Measurements from ENCODE around the gene SUMF2. TPM values are rescaled to one million over a fixed set of nuclear protein-coding genes. Genes with fewer than 3 reads are reported as not detected.
"Not testable (repeated sequence)": the region's sequence is repeated elsewhere in the genome, so short reads cannot be mapped to it uniquely, and the experiment has no call there.

The SUMF2 gene
- polyA plus RNA-seq, 12 donors, result 39.8 to 715 (median 55.6) TPM

DNA sequence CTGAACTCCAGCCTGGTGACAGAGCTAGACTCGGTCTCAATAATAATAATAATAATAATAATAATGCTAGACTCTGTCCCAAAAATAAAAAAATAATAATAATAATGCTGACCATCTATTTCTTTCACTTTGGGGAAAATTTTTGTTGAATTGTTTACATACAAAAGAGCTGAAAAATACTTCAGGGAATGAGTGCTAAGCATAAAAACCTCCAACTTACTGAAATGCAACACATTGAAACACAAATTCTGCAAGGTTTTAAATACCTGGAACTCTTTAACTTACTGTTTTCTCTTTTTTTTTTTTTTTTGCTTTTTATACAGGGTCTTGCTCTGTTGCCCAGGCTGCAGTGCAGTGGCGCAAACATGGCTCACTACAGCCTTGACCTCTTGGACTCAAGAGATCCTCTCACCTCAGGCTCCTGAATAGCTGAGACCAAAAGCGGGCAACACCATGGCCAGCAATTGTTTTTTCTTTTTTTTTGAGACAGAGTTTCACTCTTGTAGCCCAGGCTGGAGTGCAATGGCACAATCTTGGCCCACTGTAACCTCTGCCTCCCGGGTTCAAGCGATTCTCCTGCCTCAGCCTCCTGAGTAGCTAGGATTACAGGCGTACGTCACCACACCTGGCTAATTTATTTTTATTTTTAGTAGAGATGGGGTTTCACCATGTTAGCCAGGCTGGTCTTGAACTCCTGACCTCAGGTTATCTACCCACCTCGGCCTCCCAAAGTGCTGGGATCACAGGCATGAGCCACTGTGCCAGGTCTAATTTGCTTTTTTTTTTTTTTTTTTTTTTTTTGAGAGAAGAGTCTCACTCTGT lies 34.3 kb downstream of the SUMF2 start:
- DNase-seq, result not testable (repeated sequence)

DNA sequence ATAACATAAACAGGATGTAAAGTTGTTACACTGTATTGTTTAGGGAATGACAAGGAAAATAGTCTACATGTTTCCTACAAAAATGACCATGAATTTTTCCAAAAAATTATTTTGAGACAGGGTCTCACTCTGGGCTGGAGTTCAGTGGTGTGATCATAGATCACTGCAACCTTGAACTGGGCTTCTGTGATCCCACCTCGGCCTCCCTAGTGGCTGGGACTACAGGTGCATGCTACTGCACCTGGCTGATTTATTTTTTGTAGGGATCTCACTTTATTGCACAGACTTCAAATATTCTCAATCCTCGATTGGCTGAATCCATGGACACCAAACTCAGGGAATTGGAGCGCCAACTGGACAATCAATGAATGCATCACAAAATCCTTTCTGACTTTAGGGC lies 35.6 kb downstream of the SUMF2 start:
- no peak for DNase-seq

DNA sequence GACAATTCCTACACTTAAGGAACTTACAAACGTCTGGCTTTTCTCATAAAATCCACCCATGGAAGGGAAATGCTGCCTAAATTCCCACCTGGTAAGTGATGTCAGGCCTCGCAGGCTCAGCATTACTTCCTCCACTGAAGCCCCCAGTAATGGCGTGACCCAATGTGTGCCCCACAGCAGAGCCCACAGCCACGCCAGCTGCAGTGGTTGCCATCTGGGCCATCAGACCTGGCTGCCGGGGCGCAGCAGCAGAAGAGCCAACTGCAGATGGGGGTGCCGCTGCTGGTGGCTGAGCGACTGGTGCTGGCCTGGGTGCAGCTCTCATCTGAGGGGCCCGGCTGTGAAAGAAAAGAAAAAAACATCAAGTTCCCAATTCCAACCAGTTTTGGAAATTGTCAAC lies 40.1 kb downstream of the SUMF2 start:
- DNase-seq, result not testable (repeated sequence)

DNA sequence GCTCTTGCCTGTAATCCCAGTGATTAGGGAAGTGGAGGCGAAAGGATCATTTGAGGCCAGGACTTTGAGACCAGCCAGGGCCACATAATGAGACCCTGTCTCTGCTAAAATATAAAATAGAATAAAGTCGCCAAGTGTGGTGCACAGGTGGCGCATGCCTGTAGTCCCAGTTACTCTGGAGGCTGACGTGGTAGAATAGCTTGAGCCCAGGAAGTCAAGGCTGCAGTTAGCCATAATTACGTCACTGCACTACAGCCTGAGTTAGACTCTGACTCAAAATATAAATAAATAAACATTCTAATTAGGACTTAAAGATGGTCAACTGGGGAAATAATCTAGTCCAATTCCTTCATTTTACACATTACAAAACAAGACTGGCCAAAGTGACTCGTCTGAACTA lies 41.4 kb downstream of the SUMF2 start:
- peak; percentile 22 for DNase-seq

DNA sequence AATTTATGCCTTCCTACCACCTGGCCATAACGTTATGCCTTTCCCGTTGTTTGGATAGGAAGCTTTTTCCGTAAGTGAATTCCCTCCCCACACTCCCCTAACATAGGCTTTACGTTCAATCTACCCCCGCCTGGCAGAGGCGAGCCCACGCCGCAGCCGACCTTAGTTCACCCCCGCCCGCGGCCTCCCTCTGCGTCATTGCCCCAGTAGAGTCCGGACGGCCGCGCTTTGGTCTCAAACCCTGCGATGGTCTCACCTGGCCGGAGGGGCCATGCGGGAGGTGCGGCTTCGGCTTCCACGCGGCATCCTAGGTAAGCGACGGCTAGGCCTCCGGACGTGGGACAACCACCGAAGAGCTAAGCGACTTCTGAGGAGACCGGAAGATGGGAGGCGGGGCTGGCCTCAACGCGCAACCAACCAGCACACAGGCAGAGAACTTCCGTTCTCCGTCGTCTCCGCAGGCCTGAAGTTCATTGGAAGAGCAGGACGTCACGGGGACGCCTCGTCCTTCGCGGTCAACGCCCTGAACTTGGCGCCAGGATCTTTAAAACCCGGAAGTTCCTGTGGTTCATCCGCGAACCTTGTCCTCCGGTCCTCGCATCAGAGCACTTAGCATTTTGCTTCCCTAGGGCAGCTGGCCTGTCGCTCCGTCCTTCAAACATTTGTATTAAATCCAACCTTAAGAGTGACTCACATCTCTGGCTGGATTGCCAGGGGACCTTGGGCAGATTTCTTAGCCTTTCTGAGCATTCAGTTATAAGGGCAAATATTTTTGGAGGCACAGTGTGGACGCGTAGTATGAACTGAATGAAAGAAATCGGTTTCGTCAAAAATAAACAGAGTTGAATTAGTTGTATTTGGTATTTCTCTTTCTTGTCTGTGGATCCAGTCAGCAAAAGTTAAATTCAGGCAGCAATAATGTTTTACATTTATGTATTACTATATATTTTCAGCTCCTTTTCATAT lies 42.3 kb downstream of the SUMF2 start, which contains the start of gene CHCHD2:
Gene CHCHD2, minus strand, starts transcription at position 369 of the 966 bp plus-strand sequence. Its CDS starts 63 bp downstream, at position 306.
- peak; percentile 99 for DNase-seq

DNA sequence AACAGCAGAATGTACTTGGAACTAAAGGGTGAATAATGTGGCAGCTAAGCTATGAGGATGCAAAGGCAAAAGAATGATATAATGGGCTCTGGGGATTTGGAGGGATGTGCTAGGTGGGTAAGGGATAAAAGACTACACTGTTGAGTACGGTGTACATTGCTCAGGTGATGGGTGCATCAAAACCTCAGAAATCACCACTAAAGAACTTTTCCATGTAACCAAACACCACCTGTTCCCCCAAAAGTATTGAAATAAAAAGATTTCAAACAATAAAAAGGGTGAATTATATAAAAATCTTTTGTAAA lies 43.8 kb downstream of the SUMF2 start:
- DNase-seq, result no peak

DNA sequence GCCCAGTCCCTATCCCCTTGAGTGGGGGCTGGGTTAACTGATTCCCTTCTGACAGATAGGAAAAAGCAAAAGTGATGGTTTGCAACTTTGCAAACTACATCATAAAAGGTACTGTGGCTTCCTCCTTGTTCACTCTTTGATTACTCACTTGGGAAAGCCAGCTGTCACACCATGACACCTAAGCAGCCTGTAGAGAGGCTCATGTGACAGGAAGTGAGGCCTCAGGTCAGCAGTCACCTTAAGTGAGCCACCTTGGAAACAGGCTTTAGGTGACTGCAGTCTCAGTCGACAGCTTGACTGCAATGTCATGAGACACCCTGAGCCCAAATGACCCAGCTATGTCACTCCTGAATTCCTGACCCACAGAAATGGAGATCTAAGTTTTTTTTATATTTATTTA lies 46.5 kb downstream of the SUMF2 start:
- DNase-seq, result no peak

DNA sequence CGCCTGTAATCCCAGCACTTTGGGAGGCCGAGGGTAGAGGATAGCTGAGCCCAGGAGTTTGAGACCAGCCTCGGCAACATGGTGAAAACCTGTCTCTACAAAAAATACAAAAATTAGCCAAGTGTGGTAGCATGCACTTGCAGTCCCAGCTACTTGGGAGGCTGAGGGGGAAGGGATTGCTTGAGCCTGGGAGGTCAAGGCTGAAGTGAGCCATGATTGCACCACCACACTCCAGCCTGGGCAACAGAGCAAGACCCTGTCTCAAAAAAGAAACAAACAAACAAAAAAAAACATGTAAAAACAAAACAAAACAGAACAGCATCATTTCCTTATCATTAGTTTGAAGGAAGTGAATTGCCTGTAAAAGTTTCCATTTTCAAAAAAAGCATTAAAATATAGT lies 48.2 kb downstream of the SUMF2 start:
- DNase-seq, result not testable (repeated sequence)

DNA sequence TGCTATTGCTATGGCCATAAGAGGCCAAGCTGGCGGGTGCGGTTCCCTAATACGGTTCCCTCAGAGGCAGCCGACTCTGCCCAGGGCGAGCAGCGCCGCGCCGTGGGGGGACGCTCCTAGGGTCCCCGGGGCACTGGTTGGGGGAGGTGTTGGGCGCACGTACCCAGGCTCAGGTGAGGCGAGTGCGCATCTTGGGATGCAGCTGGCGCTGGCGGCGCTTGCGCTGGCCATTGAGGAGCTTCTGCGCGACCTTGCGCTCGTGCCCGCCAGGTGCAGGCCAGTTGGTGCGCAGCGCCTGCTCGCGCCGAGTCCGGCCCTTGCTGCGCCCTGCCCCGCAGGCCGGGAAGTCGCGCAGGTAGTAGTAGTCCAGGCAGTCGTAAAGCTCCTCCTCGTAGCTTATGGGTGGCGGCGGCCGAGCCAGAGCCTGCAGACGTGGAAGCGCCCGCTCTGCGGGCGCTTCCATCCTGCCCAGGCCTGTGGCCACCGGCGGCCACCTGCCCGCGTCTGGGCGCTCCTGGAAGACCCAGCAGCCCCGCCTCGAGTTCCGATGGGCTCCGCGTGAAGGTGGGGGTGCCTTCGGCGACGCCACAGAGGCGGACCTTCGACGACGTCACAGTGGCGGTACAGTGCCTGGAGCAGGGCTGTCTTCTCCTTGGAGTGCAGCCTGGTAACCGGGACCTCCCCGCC lies 51.9 kb downstream of the SUMF2 start, which contains the start of gene NUPR2:
Gene NUPR2, minus strand, starts transcription at position 566 of the 687 bp plus-strand sequence. Its CDS starts 103 bp downstream, at position 463.
- no peak for DNase-seq

DNA sequence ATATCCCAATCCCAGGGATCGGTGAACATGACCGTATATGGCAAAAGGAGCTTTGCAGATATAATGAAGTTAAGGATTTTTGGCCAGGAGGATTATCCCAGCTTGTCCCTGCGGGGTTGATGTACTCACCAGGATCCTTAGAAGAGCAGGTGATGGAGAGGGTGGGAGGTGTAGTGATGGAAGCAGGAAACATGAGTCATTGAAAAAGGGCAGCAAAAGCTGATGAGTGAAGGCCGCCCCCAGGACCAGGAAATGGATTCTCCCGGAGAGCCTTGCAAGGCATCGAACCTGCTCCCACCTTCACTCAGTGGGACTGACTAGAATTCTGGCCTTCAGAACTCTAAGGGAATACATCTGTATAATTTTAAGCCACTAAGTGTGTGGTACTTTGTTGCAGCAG lies 57.4 kb downstream of the SUMF2 start:
- no peak for DNase-seq

DNA sequence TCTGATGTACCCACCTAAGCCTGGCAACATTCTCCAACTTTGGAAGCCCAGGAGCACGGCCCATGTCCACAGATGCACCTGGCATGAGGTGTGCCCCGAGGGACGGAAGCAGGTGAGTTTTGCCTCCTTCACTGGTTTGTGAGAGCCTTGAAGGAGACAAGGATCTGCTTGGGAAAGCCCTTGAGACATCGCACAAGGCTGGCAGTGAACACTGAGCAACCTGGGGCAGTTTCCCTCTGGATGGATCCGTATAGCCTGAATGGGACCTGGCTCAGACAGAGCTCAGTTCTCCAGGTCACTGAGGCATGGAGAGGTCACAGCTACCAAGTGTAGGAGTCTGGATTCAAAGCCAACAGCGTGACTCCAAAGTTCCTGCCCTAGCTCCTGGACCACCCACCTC lies 60.9 kb downstream of the SUMF2 start:
- DNase-seq, result no peak

DNA sequence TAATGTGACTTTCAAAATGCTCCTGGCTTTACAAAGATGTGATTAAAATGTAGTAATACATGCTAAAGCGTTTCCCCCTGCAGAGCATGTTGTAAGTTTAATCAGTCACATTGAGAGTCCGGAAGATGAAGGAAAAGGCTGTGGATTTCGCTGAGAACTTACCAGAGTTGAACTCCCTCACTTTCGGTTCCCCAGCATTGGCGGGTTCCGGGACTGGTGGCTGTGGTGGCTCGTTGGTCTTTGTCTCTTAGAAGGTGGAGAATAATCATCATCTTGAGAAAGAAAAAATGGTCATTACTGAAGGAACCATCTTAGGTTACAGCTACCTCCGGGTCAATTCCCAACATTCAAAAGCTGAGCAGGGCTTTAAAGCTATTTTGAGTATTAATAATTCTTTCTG lies 61.7 kb downstream of the SUMF2 start:
- no peak for DNase-seq

DNA sequence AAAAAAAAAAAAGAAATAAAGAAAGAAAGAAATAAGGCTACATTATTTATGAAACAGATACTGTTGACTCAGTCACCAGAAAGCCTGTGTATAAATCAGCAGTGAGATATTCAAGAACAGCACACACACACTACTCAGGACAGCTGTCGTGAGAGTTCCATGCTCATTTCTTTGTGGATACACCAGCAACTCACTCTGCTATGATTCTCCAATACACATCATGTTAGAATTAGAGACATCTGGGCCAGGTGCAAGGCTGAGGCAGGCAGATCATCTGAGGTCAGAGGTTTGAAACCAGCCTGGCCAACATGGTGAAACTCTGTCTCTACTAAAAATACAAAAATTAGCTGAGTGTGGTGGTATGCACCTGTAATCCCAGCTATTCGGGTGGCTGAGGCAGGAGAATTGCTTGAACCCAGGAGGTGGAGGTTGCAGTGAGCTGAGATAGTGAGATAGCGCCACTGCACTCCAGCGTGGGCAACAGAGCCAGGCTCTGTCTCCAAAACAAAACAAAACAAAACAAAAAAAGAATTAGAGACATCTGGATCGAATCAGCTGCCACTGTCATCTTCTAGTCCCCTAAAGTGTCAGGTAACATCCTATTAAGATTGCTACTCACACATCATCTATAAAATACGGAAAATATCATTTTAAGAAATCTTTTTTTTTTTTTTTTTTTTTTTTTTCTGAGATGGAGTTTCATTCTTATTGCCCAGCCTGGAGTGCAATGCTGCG lies 63.3 kb downstream of the SUMF2 start:
- no peak for DNase-seq

Other genes with a start within 250 kb of the SUMF2 start
- under 1 TPM in 9 of 12 donors, not detected in 3; 0.07 to 0.54 (median 0.21) TPM for gene SEPTIN14, start 201.5 kb upstream of the SUMF2 start, polyA plus RNA-seq (ENCODE audit: insufficient read length in 12 of 12)
- 10 to 100 TPM in 3 of 12 donors, 1 to 10 TPM in 8, not detected in 1; 5.3 to 13.7 (median 7.1) TPM for gene ZNF713, start 176.8 kb upstream of the SUMF2 start, polyA plus RNA-seq (ENCODE audit: insufficient read length in 12 of 12)
- gene MRPS17, start 112.4 kb upstream of the SUMF2 start, polyA plus RNA-seq (ENCODE audit: insufficient read length in 12 of 12), result 10 to 100 TPM in 10 of 12 donors, 1 to 10 TPM in 1, not detected in 1; 5.9 to 17.7 (median 13.9) TPM
- gene NIPSNAP2, start 99.7 kb upstream of the SUMF2 start, polyA plus RNA-seq (ENCODE audit: insufficient read length in 12 of 12), result 100 to 1,000 TPM in 5 of 12 donors, 10 to 100 TPM in 6, not detected in 1; 61.6 to 132 (median 97.8) TPM
- gene PSPH, start 12.8 kb upstream of the SUMF2 start, polyA plus RNA-seq (ENCODE audit: insufficient read length in 12 of 12), result 10 to 100 TPM in 11 of 12 donors, not detected in 1; 14.4 to 30.4 (median 18.2) TPM
- 100 to 1,000 TPM in 11 of 12 donors, not detected in 1; 115 to 177 (median 153) TPM for gene CCT6A, start 12.5 kb upstream of the SUMF2 start, polyA plus RNA-seq (ENCODE audit: insufficient read length in 12 of 12)
- gene PHKG1, start 28.7 kb downstream of the SUMF2 start, polyA plus RNA-seq (ENCODE audit: insufficient read length in 12 of 12), result 10 to 100 TPM in 11 of 12 donors, not detected in 1; 14.4 to 60.0 (median 30.4) TPM
- gene CHCHD2, start 42.2 kb downstream of the SUMF2 start, polyA plus RNA-seq (ENCODE audit: insufficient read length in 12 of 12), result 100 to 1,000 TPM in 11 of 12 donors, not detected in 1; 112 to 277 (median 222) TPM
- gene NUPR2, start 52.1 kb downstream of the SUMF2 start, polyA plus RNA-seq (ENCODE audit: insufficient read length in 12 of 12), result under 1 TPM in 1 of 12 donors, not detected in 11; 0.32 TPM

Measured in muscle of arm (tissue), 12 donors.